H1 (cell line): Measurements from ENCODE around the gene KCNS3. TPM values are rescaled to one million over a fixed set of nuclear protein-coding genes. Genes with fewer than 3 reads are reported as not detected.

Experiments used
- CTCF ChIA-PET: fragments of 300-600 bp; sonication (Branson Sonifier 250); formaldehyde crosslinking; loops from one replicate; lab custom pipeline; 2021; ENCODE audit not compliant: partially characterized antibody; lab: Charles Lee
- POLR2A ChIA-PET: fragments of 300-600 bp; sonication (Branson Sonifier 250); formaldehyde crosslinking; loops from one replicate; lab custom pipeline; 2021; ENCODE audit warnings: inconsistent platforms; ENCODE audit not compliant: partially characterized antibody; lab: Charles Lee
- DNase-seq, 2 experiments: peaks; one replicate each; pipeline versions ENCODE4 v3.0.0 to v3.0.0-alpha.2; 2010 to 2022; ENCODE audit warnings: low spot score in 2 of 2, low read depth in 1 of 2, mixed read lengths in 1 of 2
- FAIRE-seq: peaks from 2 replicates; lab custom pipeline; 2011; peaks lifted over from hg19 to GRCh38; lab: Jason Lieb, UNC
- H2AFZ ChIP-seq: 2 replicates; pipeline ENCODE4 v1.8.1; 2012; ENCODE audit warnings: low read length, inconsistent platforms
- H2AK5ac ChIP-seq: 2 replicates; pipeline ENCODE4 v1.6.1; 2013; ENCODE audit warnings: low read depth, low read length
- H2BK120ac ChIP-seq: replicated peaks from 2 replicates; pipeline ENCODE3; 2013; ENCODE audit warnings: low read depth, low read length, inconsistent platforms
- H2BK12ac ChIP-seq: 2 replicates; pipeline ENCODE4 v1.6.1; 2013; ENCODE audit warnings: low read depth, low read length
- H2BK15ac ChIP-seq: 2 replicates; pipeline ENCODE4 v1.6.1; 2013; ENCODE audit warnings: low read length
- H2BK20ac ChIP-seq: 2 replicates; pipeline ENCODE4 v1.6.1; 2013; ENCODE audit warnings: low read length
- H2BK5ac ChIP-seq: 2 replicates; pipeline ENCODE4 v1.6.1; 2013; ENCODE audit warnings: low read depth, low read length
- H3K14ac ChIP-seq: 2 replicates; pipeline ENCODE4 v1.6.1; 2013; ENCODE audit warnings: inconsistent platforms; ENCODE audit not compliant: insufficient read length
- H3K18ac ChIP-seq: 2 replicates; pipeline ENCODE4 v1.6.1; 2013; ENCODE audit warnings: low read length; ENCODE audit errors: extremely low read depth
- H3K23ac ChIP-seq: 2 replicates; pipeline ENCODE4 v1.6.1; 2013; ENCODE audit warnings: inconsistent platforms; ENCODE audit not compliant: insufficient read length
- H3K23me2 ChIP-seq: 2 replicates; pipeline ENCODE4 v1.6.1; 2013; ENCODE audit warnings: low read depth, low read length
- H3K27ac ChIP-seq: 2 replicates; pipeline ENCODE4 v1.6.1; 2011; ENCODE audit warnings: low read depth, low read length, inconsistent platforms
- H3K27me3 ChIP-seq, 4 experiments: replicated peaks in 1 of 4; 1 replicate in 1 of 4; 2 replicates in 3 of 4; pipeline versions ENCODE4 v1.6.1 to v1.8.1; 2011 to 2013; ENCODE audit warnings: low read length in 3 of 4, mild to moderate bottlenecking in 3 of 4, inconsistent platforms in 2 of 4, mixed read lengths in 2 of 4, moderate library complexity in 1 of 4; ENCODE audit not compliant: control insufficient read depth in 3 of 4, insufficient read depth in 3 of 4; ENCODE audit errors: extremely low read depth in 1 of 4
- H3K36me3 ChIP-seq, 4 experiments: 2 replicates each; pipeline versions ENCODE4 v1.6.1 to v1.8.1; 2011 to 2013; ENCODE audit warnings: mild to moderate bottlenecking in 4 of 4, low read length in 3 of 4, moderate library complexity in 2 of 4, control low read depth in 1 of 4, inconsistent platforms in 1 of 4; ENCODE audit not compliant: insufficient read depth in 4 of 4, control insufficient read depth in 2 of 4
- H3K4ac ChIP-seq: replicated peaks from 2 replicates; pipeline ENCODE3; 2013; ENCODE audit warnings: low read length, low read depth, mixed read lengths, inconsistent platforms; ENCODE audit not compliant: insufficient read length
- H3K4me1 ChIP-seq, 4 experiments: replicated peaks in 1 of 4; 1 replicate in 1 of 4; 2 replicates in 3 of 4; pipeline versions ENCODE4 v1.6.1 to v1.8.1; 2011 to 2013; ENCODE audit warnings: low read length in 3 of 4, inconsistent platforms in 2 of 4, mixed read lengths in 1 of 4; ENCODE audit not compliant: insufficient read depth in 4 of 4, control insufficient read depth in 3 of 4
- H3K4me2 ChIP-seq, 2 experiments: 2 replicates each; pipeline versions ENCODE4 v1.6.1 to v1.8.1; 2011 to 2013; ENCODE audit warnings: low read depth in 2 of 2, low read length in 2 of 2, control low read depth in 1 of 2, inconsistent platforms in 1 of 2, mild to moderate bottlenecking in 1 of 2; ENCODE audit not compliant: insufficient read depth in 1 of 2
- H3K4me3 ChIP-seq, 4 experiments: fragments of 200-600, 300-600 bp in 1 of 4; sonication (generic), shearing (Covaris generic), sonication (Bioruptor Twin) in 1 of 4; 2 replicates each; pipeline versions ENCODE4 v1.5.1 to v1.8.1; 2011 to 2016; ENCODE audit warnings: low read length in 4 of 4, low read depth in 3 of 4, control low read depth in 2 of 4, inconsistent platforms in 2 of 4, mild to moderate bottlenecking in 2 of 4, mixed read lengths in 1 of 4, moderate library complexity in 1 of 4; ENCODE audit not compliant: insufficient read depth in 2 of 4; ENCODE audit errors: extremely low read depth in 1 of 4
- H3K56ac ChIP-seq: replicated peaks from 2 replicates; pipeline ENCODE3; 2013; ENCODE audit warnings: low read depth, mild to moderate bottlenecking, mixed read lengths, low read length, inconsistent platforms; ENCODE audit not compliant: insufficient read length
- H3K79me1 ChIP-seq: 2 replicates; pipeline ENCODE4 v1.6.1; 2013; ENCODE audit warnings: low read depth, low read length, control low read depth
- H3K79me2 ChIP-seq, 2 experiments: 2 replicates each; pipeline versions ENCODE4 v1.6.1 to v1.8.1; 2012 to 2013; ENCODE audit warnings: low read length in 2 of 2, mild to moderate bottlenecking in 2 of 2, inconsistent platforms in 1 of 2; ENCODE audit not compliant: insufficient read depth in 2 of 2, control insufficient read depth in 1 of 2
- H3K9ac ChIP-seq, 4 experiments: replicated peaks in 1 of 4; 1 replicate in 1 of 4; 2 replicates in 3 of 4; pipeline versions ENCODE4 v1.6.1 to v1.8.1; 2011 to 2013; ENCODE audit warnings: low read depth in 3 of 4, low read length in 3 of 4, control low read depth in 2 of 4, mild to moderate bottlenecking in 2 of 4, moderate library complexity in 2 of 4, inconsistent platforms in 1 of 4; ENCODE audit errors: extremely low read depth in 1 of 4
- H3K9me3 ChIP-seq, 2 experiments: 2 replicates each; pipeline versions ENCODE4 v1.6.1 to v1.8.1; 2012 to 2013; ENCODE audit warnings: mild to moderate bottlenecking in 2 of 2, moderate library complexity in 2 of 2, control low read depth in 1 of 2, inconsistent platforms in 1 of 2, low read depth in 1 of 2, low read length in 1 of 2, mixed read lengths in 1 of 2; ENCODE audit not compliant: insufficient read depth in 2 of 2
- H4K20me1 ChIP-seq, 2 experiments: replicated peaks in 1 of 2; 2 replicates each; pipeline versions ENCODE3 to v1.8.1; 2011 to 2013; ENCODE audit warnings: inconsistent platforms in 2 of 2, low read length in 2 of 2, mild to moderate bottlenecking in 1 of 2; ENCODE audit not compliant: insufficient read depth in 2 of 2, control insufficient read depth in 1 of 2
- H4K5ac ChIP-seq: 2 replicates; pipeline ENCODE4 v1.6.1; 2013; ENCODE audit warnings: low read length, low read depth, mixed read lengths, inconsistent platforms; ENCODE audit not compliant: insufficient read length
- H4K8ac ChIP-seq: 2 replicates; pipeline ENCODE4 v1.8.0; 2013; ENCODE audit warnings: mild to moderate bottlenecking, moderate library complexity, low read length, inconsistent platforms; ENCODE audit not compliant: insufficient read depth; ENCODE audit errors: extremely low read depth
- H4K91ac ChIP-seq: replicated peaks from 2 replicates; pipeline ENCODE3; 2013; ENCODE audit warnings: low read length, mixed read lengths, inconsistent platforms; ENCODE audit not compliant: insufficient read length
- ATF2 ChIP-seq: IDR thresholded peaks from 2 replicates; pipeline ENCODE4 v1.6.1; 2012; ENCODE audit warnings: low read length, inconsistent platforms
- BACH1 ChIP-seq: IDR thresholded peaks from 2 replicates; pipeline ENCODE4 v1.6.1; 2012; ENCODE audit warnings: low read length, improper control_type of control experiment
- CBX8 ChIP-seq: fragments of 300-800, 300-1000 bp; sonication (generic); IDR thresholded peaks from 2 replicates; pipeline ENCODE4 v1.7.1; 2016; ENCODE audit warnings: low read depth, low read length, borderline replicate concordance
- KDM4A ChIP-seq: IDR thresholded peaks from one replicate; pipeline ENCODE4 v1.7.1; 2012; ENCODE audit warnings: low read depth, mild to moderate bottlenecking, moderate library complexity, low read length, inconsistent platforms; ENCODE audit not compliant: severe bottlenecking
- PHF8 ChIP-seq: fragments of 200-600 bp; sonication (generic); conservative IDR thresholded peaks from 2 replicates; pipeline ENCODE4 v1.7.1; 2012; ENCODE audit warnings: low read depth, mild to moderate bottlenecking, inconsistent platforms, low read length, moderate library complexity
- POU5F1 ChIP-seq: IDR thresholded peaks from 2 replicates; pipeline ENCODE4 v1.6.1; 2011; ENCODE audit warnings: low read depth, mild to moderate bottlenecking, low read length, moderate library complexity
- SIN3A ChIP-seq, 2 experiments: IDR thresholded peaks in 1 of 2; conservative IDR thresholded peaks in 1 of 2; 2 replicates each; pipeline ENCODE4 v1.6.1; 2011 to 2012; ENCODE audit warnings: low read length in 2 of 2, improper control_type of control experiment in 1 of 2, low read depth in 1 of 2, mild to moderate bottlenecking in 1 of 2
- TCF12 ChIP-seq: IDR thresholded peaks from 2 replicates; pipeline ENCODE4 v1.6.1; 2011; ENCODE audit warnings: low read depth, mild to moderate bottlenecking, low read length
- WGBS, 2 experiments: shearing (Covaris generic) in 1 of 2; methylation state at CpG; one replicate each; pipeline versions ENCODE4 v1.1.6 to v1.1.7; 2013 to 2015; ENCODE audit warnings: low lambda C conversion rate in 2 of 2, mixed read lengths in 2 of 2, inconsistent platforms in 1 of 2, low coverage in 1 of 2, missing lambda C conversion rate in 1 of 2; ENCODE audit not compliant: insufficient replicate concordance in 2 of 2, insufficient coverage in 1 of 2, insufficient read length in 1 of 2; ENCODE audit errors: extremely low coverage in 1 of 2, missing lambda C conversion rate in 1 of 2; 5-methylcytosine and 5-hydroxymethylcytosine counted together
- polyA plus RNA-seq, 7 experiments: library from polyadenylated mRNA; depleted of rRNA in 3 of 7; stranded (reverse) in 5 of 7; unstranded in 2 of 7; fragments of >200 nt in 5 of 7; fragments of 200-250 nt in 2 of 7; gene quantifications; 1 replicate in 5 of 7; 2 replicates in 1 of 7; 4 replicates in 1 of 7; pipeline versions ENCODE4 v1.2.1 to v1.2.3, GENCODE V29; 2011 to 2013; ENCODE audit warnings: missing spikeins in 2 of 7, mixed read lengths in 2 of 7
- total RNA-seq: library from RNA; stranded (reverse); fragmentation: NEBNext Ultra II Directional; extraction: Animal tissue kit (Norgen Biotek cat#: 25700); gene quantifications from 2 replicates; pipeline ENCODE4 v1.2.1, GENCODE V29; 2021

KCNS3 gene
- total and polyA plus RNA-seq, 2 of the 8 experiments (the other 6 are each of a cell fraction or from before 2014, with no cell fraction given), result 22.7 to 23.0 TPM

- Histone ChIP-seq H3K4ac (no peak overlapping the region), H3K23me2 (no peaks in the 10 kb centered on the region; the same call in 1 of the 2 replicates), H3K14ac (no peak overlapping the region), H3K9me3 (no peaks in the 10 kb centered on the region), H3K23ac (no peak overlapping the region), H3K4me3 (no peak overlapping the region), H2BK20ac (no peak overlapping the region), H3K18ac (no peak overlapping the region), H3K27me3 (no peaks in the 10 kb centered on the region), H4K8ac (no peak overlapping the region), H2AFZ (no peak overlapping the region), H3K56ac (no peak overlapping the region), H3K79me1 (no peaks in the 10 kb centered on the region), H3K4me1 (no peaks in the 10 kb centered on the region), H3K27ac (no peak overlapping the region), H2BK5ac (no peak overlapping the region), H3K4me2 (no peak overlapping the region), H3K79me2 (no peaks in the 10 kb centered on the region), H3K36me3 (no peaks in the 10 kb centered on the region), H2BK120ac (no peak overlapping the region), H4K20me1 (no peaks in the 10 kb centered on the region), H2BK15ac (no peak overlapping the region), H3K9ac (no peak overlapping the region), H2AK5ac (no peak overlapping the region), H4K5ac (no peak overlapping the region), H4K91ac (no peak overlapping the region), H2BK12ac (no peak overlapping the region)
- ChIA-PET POLR2A (no interaction called here), CTCF (interaction anchor here (0.6 kb wide), 1 partner anchor 125 kb away, joined by 3 read pairs; no protein-coding TSS in a partner anchor)
- 87% methylated on average over 6 of the region's 6 CpGs; no CpG with 5 or more reads in 1 of the 2 experiments for WGBS, 2 experiments
- TF ChIP-seq PHF8, result no peak
- TF ChIP-seq CBX8, result no peak
- no peak for TF ChIP-seq ATF2
- no peak for TF ChIP-seq KDM4A
- TF ChIP-seq TCF12, result no peak
- no peak for TF ChIP-seq SIN3A (conservative IDR thresholded peaks at IDR 0.05 in 1 of 2, IDR thresholded peaks at IDR 0.05 in 1 of 2; ENCODE audit: low read depth in 1 of 2, low read length in 2 of 2)
- TF ChIP-seq POU5F1, result no peak
- TF ChIP-seq BACH1, result no peak
- no peak for DNase-seq
- no peak for FAIRE-seq
Measured at GRCh38 chr2:17976871-17977746, 98.6 kb downstream of the KCNS3 start.
